Right atrium auricular region (tissue), 2 donors: ENCODE measurements around the gene SMCO4. TPM values are rescaled to one million over a fixed set of nuclear protein-coding genes. Genes with fewer than 3 reads are reported as not detected.
"Not testable (repeated sequence)": the region's sequence is repeated elsewhere in the genome, so short reads cannot be mapped to it uniquely, and the experiment has no call there.

ENCODE experiments used
- DNase-seq: peaks from one replicate; pipeline ENCODE4 v3.0.0-alpha.2; 2019; ENCODE audit warnings: low spot score
- H3K27ac ChIP-seq, 2 donors: fragments of 200-600 bp; sonication (generic); 1 replicate in 1 of 2; 2 replicates in 1 of 2; pipeline ENCODE4 v1.5.1; 2016 to 2019
- H3K27me3 ChIP-seq, 2 donors: fragments of 200-600 bp; sonication (generic); one replicate each; pipeline versions ENCODE4 v1.5.1 to v1.6.0; 2017 to 2019
- H3K36me3 ChIP-seq: fragments of 200-600 bp; sonication (generic); one replicate; pipeline ENCODE4 v1.5.1; 2016
- H3K4me1 ChIP-seq, 2 donors: fragments of 200-600 bp; sonication (generic); one replicate each; pipeline versions ENCODE4 v1.5.1 to v1.6.0; 2017 to 2019
- H3K4me3 ChIP-seq, 2 donors: fragments of 200-600 bp; sonication (generic); 1 replicate in 1 of 2; 2 replicates in 1 of 2; pipeline ENCODE4 v1.5.1; 2017 to 2019; ENCODE audit warnings: mild to moderate bottlenecking in 1 of 2, moderate library complexity in 1 of 2
- H3K9me3 ChIP-seq, 2 donors: fragments of 200-600 bp; sonication (generic); one replicate each; pipeline ENCODE4 v1.5.1; 2019
- total RNA-seq, 2 donors: library from RNA; depleted of rRNA; stranded (reverse); fragments of >200 nt; gene quantifications; one replicate each; pipeline ENCODE4 v1.1.0, GENCODE V29; 2016
- TF ChIP-seq, protein P1 (sequence below), 2 donors: fragments of 200-600 bp; sonication (generic); IDR thresholded peaks; one replicate each; pipeline ENCODE4 v1.5.1; 2019; ENCODE audit warnings: antibody characterized with exemption in 2 of 2

SMCO4 gene
- total RNA-seq, 2 donors from 2014 or later: 37.6 to 79.8 TPM

DNA sequence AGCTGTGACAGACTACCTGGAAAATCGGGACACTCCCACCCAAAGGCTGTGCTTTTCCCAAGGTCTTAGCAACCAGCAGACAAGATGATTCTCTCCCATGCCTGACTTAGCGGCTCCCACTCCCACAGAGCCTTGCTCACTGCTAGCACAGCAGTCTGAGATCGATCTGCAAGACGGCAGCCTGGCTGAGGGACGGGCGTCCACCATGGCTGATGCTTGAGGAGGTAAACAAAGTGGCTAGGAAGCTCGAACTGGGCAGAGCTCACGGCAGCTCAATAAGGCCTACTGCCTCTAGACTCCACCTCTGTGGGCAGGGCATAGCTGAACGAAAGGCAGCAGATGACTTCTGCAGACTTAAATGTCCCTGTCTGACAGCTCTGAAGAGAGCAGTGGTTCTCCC is 84.9 kb downstream of the SMCO4 start:
- no peaks in the 10 kb centered on the region for H3K36me3 ChIP-seq
- TF ChIP-seq, protein P1, sequence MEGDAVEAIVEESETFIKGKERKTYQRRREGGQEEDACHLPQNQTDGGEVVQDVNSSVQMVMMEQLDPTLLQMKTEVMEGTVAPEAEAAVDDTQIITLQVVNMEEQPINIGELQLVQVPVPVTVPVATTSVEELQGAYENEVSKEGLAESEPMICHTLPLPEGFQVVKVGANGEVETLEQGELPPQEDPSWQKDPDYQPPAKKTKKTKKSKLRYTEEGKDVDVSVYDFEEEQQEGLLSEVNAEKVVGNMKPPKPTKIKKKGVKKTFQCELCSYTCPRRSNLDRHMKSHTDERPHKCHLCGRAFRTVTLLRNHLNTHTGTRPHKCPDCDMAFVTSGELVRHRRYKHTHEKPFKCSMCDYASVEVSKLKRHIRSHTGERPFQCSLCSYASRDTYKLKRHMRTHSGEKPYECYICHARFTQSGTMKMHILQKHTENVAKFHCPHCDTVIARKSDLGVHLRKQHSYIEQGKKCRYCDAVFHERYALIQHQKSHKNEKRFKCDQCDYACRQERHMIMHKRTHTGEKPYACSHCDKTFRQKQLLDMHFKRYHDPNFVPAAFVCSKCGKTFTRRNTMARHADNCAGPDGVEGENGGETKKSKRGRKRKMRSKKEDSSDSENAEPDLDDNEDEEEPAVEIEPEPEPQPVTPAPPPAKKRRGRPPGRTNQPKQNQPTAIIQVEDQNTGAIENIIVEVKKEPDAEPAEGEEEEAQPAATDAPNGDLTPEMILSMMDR (IDR thresholded peaks at IDR 0.05): no peak
- H3K27ac ChIP-seq: no peak overlapping the region
- H3K4me3 ChIP-seq: no peak overlapping the region
- no peak for DNase-seq
- H3K9me3 ChIP-seq: no peaks in the 10 kb centered on the region
- no peaks in the 10 kb centered on the region for H3K27me3 ChIP-seq
- H3K4me1 ChIP-seq: no peaks in the 10 kb centered on the region

DNA sequence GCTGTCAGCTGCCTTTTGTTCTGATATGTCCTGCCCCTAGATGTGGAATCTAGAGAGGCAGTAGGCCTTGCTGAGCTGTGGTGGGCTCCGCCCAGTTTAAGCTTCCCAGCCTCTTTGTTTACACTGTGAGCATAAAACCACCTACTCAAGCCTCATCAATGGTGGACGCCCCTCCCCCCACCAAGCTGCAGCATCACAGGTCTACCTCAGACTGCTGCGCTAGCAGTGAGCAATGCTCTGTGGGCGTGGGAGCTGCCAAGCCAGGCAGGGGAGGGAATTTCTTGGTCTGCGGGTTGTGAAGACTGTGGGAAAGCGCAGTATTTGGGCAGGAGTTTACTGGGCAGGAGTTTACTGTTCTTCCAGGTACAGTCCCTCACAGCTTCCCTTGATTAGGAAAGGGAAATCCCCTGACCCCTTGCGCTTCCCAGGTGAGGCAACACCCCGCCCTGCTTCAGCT is 98.5 kb downstream of the SMCO4 start:
- no peaks in the 10 kb centered on the region for H3K36me3 ChIP-seq
- H3K4me3 ChIP-seq: no peak overlapping the region
- H3K9me3 ChIP-seq: no peaks in the 10 kb centered on the region
- no peak overlapping the region for H3K27ac ChIP-seq
- no peaks in the 10 kb centered on the region for H3K27me3 ChIP-seq
- no peak for DNase-seq
- no peaks in the 10 kb centered on the region for H3K4me1 ChIP-seq
- TF ChIP-seq, protein P1 (IDR thresholded peaks at IDR 0.05): no peak

DNA sequence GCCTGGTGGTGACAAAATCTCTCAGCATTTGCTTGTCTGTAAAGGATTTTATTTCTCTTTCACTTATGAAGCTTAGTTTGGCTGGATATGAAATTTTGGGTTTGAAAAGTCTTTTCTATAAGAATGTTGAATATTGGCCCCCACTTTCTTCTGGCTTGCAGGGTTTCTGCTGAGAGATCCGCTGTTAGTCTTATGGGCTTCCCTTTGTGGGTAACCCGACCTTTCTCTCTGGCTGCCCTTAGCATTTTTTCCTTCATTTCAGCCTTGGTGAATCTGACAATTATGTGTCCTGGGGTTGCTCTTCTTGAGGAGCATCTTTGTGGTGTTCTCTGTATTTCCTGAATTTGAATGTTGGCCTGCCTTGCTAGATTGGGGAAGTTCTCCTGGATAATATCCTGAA is 100.0 kb downstream of the SMCO4 start:
- H3K9me3 ChIP-seq, H3K4me3 ChIP-seq, H3K4me1 ChIP-seq, H3K36me3 ChIP-seq, H3K27me3 ChIP-seq, H3K27ac ChIP-seq, DNase-seq: not testable (repeated sequence)

DNA sequence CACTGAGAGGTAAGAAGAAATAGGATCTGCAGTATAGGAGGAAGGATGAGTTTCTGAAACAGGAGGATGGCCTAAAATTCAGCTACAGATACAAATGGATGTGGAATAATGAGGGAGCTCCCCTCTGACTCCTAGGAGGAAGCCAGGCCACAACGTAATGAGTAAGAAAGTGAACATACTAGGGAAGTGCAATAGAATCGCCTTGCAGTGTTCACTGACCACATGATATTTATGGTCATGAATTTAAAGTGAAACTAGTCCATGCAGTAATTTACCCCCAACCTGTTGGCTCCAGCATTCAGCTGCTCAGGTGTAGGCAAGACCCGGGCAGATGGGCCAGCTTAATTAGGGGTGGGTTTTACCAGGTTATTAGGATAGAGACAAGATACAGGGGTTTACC is 110.9 kb downstream of the SMCO4 start:
- Histone ChIP-seq H3K9me3 (no peaks in the 10 kb centered on the region), H3K4me1 (no peaks in the 10 kb centered on the region), H3K27ac (no peak overlapping the region), H3K4me3 (no peak overlapping the region), H3K36me3 (no peaks in the 10 kb centered on the region), H3K27me3 (no peaks in the 10 kb centered on the region)
- TF ChIP-seq, protein P1 (IDR thresholded peaks at IDR 0.05): no peak
- no peak for DNase-seq

Other genes starting within 250 kb of the SMCO4 start
- not detected for gene DEUP1, start 212.6 kb downstream of the SMCO4 start, total RNA-seq
- 1 to 10 TPM; 6.5 to 9.1 TPM for gene CEP295, start 118.3 kb upstream of the SMCO4 start, total RNA-seq
- 10 to 100 TPM; 33.0 to 36.0 TPM for gene TAF1D, start 198.1 kb upstream of the SMCO4 start, total RNA-seq
- 10 to 100 TPM; 29.5 to 37.2 TPM for gene C11orf54, start 198.3 kb upstream of the SMCO4 start, total RNA-seq
- 10 to 100 TPM; 15.9 to 16.4 TPM for gene MED17, start 240.9 kb upstream of the SMCO4 start, total RNA-seq